GM19455 (cell line): Measurements from ENCODE around the gene SNAPIN.

Experiments used
- ATAC-seq: cut with Tn5 transposase; IDR thresholded peaks from one replicate; pipeline ENCODE4 v1.9.1; 2021; ENCODE audit not compliant: unreplicated experiment

The SNAPIN gene

DNA sequence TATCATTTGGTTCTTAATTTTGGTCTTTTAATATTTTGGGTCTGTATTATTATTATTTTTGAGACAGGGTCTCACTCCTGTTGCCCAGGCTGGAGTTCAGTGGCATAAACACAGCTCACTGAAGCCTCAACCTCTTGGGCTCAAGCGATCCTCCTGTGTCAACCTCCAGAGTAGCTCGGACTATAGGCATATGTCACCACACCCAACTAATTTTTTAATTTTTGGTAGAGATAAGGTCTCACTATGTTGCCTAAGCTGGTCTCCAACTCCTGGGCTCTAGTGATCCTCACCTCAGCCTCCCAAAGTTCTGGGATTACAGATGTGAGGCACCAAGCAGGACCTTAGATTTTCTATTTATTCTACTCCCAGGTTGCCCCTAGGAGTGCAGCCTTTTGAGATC lies 15.0 kb downstream of the SNAPIN start:
- ATAC-seq, result no peak

DNA sequence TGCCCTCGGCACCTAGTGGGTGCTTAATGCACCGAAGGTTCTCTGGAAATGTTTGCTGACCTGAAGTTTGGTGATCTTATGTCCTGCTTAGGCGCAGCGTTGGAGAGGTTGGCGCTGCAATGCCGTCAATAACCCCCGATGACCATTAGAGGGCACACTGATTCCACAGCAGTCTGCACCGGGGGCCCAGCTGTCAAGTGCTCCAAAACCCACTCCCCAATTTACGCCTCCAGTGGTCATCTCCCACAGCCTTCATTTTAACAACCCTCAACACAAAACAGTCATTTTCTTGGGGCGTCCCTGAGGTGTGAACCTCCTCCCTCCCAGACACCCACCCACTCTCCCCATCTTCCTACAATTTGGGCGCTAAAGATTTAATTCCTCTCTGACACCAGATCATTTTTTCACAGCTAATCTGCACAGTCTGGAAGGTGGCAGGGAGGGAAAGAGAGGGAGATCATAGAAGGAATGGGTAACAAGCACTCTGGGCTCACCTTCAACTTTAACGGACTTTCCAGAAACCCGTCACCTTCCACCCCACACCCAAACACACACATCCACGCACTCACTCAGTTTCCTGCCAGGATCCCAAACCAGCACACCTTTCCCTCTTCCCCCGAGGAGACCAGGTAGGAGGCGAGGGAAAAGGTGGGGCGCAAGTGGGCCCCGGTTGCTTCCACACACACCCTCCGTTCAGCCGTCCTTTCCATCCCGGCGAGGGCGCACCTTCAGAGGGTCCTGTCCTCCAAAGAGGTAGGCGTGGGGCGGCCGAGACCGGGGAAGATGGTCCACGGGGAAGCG lies 19.4 kb downstream of the SNAPIN start:
- no peak for ATAC-seq

DNA sequence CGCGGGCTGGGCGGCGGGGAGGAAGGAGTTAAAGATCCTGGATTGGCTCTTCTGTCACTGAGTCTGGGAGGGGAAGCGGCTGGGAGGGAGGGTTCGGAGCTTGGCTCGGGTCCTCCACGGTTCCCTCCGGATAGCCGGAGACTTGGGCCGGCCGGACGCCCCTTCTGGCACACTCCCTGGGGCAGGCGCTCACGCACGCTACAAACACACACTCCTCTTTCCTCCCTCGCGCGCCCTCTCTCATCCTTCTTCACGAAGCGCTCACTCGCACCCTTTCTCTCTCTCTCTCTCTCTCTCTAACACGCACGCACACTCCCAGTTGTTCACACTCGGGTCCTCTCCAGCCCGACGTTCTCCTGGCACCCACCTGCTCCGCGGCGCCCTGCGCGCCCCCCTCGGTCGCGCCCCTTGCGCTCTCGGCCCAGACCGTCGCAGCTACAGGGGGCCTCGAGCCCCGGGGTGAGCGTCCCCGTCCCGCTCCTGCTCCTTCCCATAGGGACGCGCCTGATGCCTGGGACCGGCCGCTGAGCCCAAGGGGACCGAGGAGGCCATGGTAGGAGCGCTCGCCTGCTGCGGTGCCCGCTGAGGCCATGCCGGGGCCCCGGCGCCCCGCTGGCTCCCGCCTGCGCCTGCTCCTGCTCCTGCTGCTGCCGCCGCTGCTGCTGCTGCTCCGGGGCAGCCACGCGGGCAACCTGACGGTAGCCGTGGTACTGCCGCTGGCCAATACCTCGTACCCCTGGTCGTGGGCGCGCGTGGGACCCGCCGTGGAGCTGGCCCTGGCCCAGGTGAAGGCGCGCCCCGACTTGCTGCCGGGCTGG lies 20.2 kb downstream of the SNAPIN start, which contains the start of gene NPR1:
Gene NPR1 (plus strand): TSS at position 170 of the 818 bp plus-strand sequence. CDS start 421 bp downstream, at position 591.
- ATAC-seq, result no peak

DNA sequence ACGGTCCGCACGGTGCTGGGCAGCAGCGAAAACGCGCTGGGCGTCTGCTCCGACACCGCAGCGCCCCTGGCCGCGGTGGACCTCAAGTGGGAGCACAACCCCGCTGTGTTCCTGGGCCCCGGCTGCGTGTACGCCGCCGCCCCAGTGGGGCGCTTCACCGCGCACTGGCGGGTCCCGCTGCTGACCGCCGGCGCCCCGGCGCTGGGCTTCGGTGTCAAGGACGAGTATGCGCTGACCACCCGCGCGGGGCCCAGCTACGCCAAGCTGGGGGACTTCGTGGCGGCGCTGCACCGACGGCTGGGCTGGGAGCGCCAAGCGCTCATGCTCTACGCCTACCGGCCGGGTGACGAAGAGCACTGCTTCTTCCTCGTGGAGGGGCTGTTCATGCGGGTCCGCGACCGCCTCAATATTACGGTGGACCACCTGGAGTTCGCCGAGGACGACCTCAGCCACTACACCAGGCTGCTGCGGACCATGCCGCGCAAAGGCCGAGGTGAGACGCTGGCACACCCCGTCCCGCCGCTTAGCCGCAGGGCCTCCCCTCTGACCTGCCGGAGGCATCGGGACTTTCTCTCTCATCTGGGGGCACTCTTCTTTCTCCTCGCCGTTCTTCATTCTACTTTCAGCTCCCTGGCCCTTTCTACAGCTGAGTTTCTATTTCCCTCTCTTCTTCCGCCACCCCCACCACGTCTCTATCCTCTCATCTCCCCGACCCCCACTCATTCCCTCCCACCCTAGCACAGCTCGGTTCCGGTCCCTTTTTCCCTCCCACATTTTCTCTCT lies 21.0 kb downstream of the SNAPIN start:
- ATAC-seq, result no peak

DNA sequence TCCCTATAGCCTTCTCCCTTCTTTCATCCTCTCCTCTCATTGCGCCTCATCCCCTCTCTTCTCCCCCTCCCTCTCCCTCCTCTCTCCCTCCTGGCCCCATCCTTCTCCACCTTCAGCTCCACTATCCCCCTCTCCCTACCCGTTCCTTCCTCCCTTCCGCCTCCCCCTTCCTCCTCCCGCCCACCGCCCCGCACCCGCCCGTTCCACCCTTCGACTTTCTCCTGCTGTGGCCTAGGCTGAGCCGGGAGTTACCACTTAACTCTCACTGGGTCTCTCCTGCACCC lies 21.6 kb downstream of the SNAPIN start:
- ATAC-seq, result no peak

DNA sequence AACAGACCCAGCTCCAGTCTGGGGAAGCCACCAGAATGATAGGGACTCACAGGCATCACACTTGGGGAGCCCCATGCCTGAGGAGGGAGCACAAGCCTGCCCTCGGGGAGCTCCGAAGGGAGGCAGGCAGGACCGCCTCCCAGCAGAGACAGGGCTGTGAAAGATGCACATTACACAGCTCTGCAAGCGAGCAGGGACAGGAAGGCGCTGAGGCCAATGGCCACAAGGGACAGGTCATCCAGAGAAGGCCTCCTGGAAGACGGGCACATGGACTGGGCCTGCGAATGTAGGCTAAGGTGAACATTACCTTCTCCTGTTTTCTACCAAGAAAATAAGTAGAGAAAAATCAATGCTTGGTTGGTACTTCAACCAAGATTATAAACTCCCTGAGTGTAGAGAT lies 24.2 kb downstream of the SNAPIN start:
- ATAC-seq, result no peak

DNA sequence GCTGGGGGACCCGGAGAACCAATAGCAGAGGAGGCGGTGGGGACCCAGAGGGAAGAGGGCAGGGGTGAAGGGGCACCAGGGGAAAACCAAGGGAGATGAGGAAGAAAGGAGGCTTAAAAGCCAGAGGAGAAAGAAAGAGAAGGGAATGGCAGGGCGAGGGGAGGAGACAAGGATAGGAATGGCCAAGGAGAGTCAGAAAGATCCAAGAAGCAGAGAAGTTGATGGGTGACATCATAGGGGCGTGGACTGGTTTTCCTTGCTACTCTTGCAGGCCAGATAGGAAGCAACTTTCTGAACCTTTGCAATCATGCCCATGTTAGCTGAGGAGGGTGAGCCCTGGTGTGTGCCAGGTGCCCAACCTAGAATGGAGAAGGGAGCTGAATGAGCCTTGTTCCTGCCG lies 25.4 kb downstream of the SNAPIN start:
- ATAC-seq, result no peak

DNA sequence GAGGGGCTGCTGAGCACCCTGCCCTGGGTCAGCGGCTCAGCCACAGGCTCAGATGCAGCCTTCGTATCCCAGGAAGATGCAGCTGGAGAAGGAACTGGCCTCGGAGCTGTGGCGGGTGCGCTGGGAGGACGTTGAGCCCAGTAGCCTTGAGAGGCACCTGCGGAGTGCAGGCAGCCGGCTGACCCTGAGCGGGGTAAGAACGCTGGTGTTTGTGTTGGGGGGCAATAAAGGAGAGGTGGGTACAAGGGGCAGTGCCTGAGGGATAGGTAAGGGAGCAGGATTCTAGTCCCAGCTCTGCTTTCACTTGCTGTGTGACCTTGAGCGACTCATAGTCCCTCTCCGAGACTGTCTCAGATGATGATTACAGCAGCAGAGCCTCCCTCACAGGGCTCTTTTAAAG lies 26.4 kb downstream of the SNAPIN start:
- ATAC-seq, result no peak

DNA sequence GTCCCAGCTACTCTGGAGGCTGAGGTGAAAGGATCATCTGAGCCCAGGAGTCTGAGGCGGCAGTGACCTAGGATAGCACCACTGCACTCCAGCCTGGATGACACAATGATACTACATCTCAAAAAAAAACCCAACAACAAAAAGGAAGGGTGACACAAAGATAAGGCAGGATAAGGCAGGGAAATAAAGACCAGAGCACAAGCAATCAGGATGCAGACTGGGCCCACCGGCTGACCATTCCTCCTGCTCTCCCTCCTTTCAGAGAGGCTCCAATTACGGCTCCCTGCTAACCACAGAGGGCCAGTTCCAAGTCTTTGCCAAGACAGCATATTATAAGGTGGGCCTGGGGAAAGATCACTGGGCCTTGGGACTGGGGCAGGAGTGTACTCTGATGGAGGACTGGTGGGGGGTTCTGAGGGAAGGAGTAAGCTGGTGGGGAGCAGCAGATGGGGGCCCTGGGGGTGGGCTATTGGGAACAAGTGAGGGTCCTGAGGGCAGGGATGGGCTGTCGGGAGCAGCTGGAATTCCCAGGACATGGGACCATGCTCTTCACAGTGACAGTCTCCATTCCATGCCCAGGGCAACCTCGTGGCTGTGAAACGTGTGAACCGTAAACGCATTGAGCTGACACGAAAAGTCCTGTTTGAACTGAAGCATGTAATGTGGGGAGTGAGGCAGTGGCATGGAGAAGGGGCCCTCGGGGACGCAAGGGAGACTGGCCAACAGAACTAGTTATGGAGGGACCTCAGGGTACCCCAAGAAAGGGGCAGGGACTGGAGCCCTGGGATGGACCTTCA lies 27.2 kb downstream of the SNAPIN start:
- ATAC-seq, result no peak

DNA sequence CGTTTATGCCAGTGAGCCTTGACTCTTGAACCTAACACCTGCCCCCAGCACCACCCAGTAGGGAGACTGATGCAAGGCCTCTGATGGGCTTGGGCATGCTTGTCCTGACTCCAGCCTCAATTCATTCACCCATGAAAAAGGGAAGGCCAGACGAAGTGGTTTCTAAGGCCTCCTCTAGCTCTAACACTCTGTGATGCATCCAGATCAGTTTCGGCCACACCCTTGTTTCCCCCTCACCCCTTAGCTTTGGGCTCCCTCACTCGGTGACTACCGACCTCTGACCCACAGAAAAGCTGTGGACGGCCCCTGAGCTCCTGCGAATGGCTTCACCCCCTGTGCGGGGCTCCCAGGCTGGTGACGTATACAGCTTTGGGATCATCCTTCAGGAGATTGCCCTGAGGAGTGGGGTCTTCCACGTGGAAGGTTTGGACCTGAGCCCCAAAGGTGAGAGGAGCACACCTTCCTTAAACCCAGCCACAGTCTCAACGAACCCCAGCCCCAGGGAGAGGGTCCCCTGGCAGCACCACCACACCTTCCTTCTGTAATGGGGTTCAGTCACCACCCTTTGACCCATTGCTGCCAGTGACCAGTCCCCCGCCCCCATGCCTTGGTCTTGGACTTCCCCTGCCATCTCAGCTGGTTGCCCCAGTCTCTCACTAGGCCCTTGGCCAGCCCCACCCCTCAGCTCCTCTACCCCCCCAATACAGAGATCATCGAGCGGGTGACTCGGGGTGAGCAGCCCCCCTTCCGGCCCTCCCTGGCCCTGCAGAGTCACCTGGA lies 29.0 kb downstream of the SNAPIN start:
- ATAC-seq, result no peak

DNA sequence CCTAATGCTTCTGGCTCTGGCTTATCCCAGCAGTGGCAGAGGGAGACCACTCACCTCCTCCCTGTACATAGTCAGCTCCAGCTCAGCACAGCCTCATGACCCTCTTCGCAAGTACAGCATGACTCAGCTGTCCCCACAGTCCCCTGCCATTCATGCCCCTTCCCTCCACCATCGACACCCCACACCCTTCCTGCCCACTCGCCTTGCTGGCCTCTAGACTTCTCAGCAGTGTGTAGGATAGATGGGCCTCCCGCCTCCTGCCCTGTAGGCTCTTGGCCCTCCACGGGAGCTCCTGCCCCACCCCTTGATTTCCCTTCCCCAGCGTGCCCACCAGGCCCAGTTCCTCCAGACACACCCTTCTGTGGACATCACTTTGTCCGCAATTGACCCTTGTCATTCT lies 29.8 kb downstream of the SNAPIN start:
- no peak for ATAC-seq

DNA sequence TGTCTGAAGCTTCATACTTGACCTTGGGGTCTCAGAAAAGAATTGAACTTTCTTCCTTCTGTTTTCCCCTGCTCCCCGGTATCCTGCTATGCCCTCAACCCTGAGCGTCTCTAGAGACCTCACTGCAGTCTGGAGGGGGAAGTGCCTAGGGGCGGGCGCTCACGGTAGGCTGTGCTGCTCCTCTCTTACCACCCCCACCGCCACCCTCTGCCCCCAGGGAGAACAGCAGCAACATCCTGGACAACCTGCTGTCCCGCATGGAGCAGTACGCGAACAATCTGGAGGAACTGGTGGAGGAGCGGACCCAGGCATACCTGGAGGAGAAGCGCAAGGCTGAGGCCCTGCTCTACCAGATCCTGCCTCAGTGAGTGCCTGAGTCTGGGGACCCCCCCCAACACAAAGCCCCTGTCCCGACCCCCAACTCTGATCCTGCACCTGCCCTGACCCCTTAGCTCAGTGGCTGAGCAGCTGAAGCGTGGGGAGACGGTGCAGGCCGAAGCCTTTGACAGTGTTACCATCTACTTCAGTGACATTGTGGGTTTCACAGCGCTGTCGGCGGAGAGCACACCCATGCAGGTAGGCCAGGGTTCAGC lies 30.3 kb downstream of the SNAPIN start:
- ATAC-seq, result no peak

DNA sequence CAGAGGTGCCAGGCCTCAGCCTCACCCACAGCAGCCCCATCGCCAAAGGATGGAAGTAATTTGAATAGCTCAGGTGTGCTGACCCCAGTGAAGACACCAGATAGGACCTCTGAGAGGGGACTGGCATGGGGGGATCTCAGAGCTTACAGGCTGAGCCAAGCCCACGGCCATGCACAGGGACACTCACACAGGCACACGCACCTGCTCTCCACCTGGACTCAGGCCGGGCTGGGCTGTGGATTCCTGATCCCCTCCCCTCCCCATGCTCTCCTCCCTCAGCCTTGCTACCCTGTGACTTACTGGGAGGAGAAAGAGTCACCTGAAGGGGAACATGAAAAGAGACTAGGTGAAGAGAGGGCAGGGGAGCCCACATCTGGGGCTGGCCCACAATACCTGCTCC lies 35.0 kb downstream of the SNAPIN start:
- ATAC-seq, result no peak

DNA sequence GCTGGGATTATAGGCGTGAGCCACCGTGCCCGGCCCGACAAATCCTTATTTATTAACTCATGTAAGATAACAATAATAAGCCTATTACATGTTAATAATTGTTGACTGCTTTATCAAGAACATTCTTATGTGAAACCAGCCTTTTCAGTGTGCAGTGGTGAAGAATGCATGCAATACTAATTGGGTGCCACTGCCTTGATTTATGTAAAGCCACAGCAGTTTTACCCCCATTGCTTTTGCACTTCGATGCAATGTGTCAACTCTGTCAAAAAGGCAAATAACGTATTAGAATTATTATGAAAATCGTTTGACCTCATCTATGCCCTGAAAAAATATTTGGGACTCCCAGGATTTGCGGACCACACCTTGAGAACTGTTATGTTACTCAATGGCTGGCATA lies 38.2 kb downstream of the SNAPIN start:
- ATAC-seq, result no peak

DNA sequence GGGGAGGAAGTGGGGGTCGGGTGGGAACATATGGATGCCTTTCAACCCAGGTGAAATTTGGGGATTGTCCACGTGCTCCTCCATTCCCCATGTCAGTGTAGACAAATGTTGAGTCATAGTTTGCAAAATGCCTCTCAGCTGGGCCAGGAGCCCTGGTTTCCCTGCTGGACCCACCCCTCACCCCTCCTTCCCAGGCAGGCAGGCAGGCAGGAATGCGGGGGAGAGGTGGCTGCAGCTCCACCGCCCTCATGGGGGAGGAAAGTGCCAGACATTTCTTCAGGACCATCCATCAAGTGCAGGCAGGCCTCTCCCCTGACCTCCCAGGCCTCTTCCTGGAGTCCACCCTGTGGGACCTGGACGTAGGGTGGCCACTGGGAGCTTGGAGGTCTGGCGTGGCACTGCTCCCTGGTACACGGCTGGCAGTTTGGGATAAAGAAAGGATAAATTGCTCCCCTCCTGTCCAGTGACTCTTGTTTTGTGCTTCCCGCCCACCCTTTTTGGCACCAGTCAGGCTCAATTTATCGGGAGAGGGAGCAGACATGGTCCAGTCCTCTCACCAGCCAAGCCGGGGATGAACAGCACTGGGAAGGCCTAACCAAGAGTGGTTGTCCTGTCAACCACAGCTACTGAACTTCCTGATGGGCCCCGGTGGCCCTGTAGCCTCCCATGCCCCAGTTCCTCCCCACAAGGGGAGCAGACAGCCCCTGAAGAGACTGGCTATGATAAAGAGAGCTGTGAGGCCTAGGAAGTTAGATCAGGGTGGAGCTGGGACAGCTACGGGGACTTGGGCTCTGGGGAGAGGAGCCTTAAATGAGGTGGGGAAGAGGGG lies 38.9 kb downstream of the SNAPIN start:
- no peak for ATAC-seq

DNA sequence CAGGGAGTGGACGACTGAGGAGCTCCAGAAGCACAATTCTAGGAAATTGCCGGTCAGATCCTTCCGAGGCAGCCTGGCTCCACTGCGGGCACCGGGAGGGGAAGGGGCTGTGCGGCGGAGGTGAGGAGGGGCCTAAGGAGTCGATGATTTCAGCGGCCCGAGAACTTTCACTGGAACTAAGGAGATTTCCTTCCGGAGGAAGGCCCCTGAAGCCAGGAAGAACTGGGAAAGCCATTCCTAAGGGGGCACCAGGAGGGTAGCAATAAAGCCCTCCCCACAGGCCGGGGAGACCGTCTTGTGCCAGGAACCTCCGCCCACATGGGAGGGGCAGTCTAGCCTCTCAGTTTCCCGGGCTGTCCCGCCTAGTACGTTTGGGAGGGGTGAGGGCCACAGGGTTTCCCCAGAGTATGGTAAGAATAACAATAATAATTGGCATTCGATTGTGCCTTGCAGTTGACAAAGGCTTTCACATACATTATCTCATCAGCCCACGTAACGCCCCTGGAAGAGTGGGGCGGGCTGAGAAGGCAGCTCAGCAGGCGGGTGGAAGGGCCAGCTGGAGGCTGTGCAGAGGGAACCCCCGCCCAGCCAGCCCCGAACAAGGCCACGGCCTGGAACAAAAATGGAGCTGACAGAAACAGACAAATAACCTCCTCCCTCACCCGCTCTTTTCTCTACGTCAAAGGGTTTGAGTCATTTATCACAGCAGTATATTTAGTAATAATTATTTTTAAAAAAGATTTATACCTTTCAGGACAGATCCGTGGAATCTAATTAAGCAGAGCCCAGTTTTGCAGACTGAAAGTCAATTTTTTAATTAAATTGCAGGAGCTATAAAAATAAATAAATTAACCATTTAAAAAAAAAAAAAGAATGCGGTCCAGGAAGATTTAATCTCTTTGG lies 39.8 kb downstream of the SNAPIN start:
- ATAC-seq, result no peak

DNA sequence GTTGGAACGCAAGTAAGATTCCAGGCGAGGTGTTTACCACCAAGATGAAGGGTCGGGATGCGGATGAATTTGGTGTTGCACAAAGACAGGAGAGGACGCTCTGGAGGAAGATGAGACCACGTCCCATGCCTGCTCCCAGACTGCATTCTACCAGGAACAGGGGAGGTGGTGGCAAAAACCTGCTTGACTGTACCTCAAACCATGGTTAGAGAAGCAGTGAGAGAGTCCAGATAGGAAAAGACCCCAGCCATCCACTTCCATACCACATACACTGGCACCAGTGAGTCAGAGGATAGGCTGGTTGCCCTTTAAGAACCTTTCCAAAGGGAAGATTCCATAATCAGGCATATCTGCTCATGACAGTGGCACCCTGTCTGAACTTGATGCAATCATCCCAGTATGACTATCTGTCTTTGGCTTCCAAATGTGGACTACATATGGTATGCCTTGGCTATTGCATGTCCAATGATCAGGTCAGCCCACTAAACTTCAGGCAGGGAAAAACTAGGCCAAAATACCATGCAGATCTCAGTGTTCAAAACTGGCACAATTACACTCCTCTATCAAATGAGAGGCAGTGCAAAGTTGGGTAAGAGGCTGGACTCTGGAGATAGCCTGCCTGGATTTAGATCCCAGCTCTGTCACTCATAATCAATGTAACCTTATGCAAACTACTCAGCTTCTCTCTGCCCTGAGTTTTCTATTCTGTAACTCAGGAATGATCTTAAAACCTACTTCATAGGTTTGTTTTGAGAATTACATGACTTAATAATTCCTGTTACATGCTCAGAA lies 40.6 kb downstream of the SNAPIN start:
- no peak for ATAC-seq
